Fibroblast of skin of abdomen (primary cell): ENCODE data around the gene CHID1.

Experiments
- DNase-seq: peaks from one replicate; pipeline ENCODE4 v3.0.0-alpha.2; 2013

CHID1 gene

GRCh38 chr11:848380-848931, 62.2 kb downstream of the CHID1 start:
- peak; percentile 31 for DNase-seq

- DNase-seq, result no peak
These were observed 62.7 kb downstream of the CHID1 start for GRCh38 chr11:847876-848275.

GRCh38 chr11:846496-847098, 64.0 kb downstream of the CHID1 start:
- peak; percentile 33 for DNase-seq

- DNase-seq, result peak; percentile 43
These were observed 64.6 kb downstream of the CHID1 start for GRCh38 chr11:845872-846495.

GRCh38 chr11:844693-845644, 65.6 kb downstream of the CHID1 start:
- peak; percentile 89 for DNase-seq

- DNase-seq, result peak; percentile 96
These were observed 66.6 kb downstream of the CHID1 start for GRCh38 chr11:843818-844692.

GRCh38 chr11:843086-843734, 67.4 kb downstream of the CHID1 start:
- DNase-seq, result no peak

GRCh38 chr11:842370-843002, 68.1 kb downstream of the CHID1 start, which contains the start of the genes POLR2L and TSPAN4:
POLR2L (minus strand) TSS chr11:842529; CDS start chr11:842508, 21 bp downstream.
TSPAN4 (plus strand) TSS chr11:842852; CDS start chr11:850305, 7,453 bp downstream.
- DNase-seq, result peak; percentile 89

- no peak for DNase-seq
These were observed 68.6 kb downstream of the CHID1 start for GRCh38 chr11:841981-842369.

- DNase-seq, result no peak
These were observed 70.6 kb downstream of the CHID1 start for GRCh38 chr11:839875-840617.

GRCh38 chr11:839280-839623, 71.4 kb downstream of the CHID1 start:
- no peak for DNase-seq

GRCh38 chr11:838441-839279, 72.0 kb downstream of the CHID1 start:
- DNase-seq, result no peak

GRCh38 chr11:837990-838307, 72.7 kb downstream of the CHID1 start:
- DNase-seq, result no peak

GRCh38 chr11:837189-837989, 73.2 kb downstream of the CHID1 start:
- no peak for DNase-seq

- DNase-seq, result no peak
These were observed 73.9 kb downstream of the CHID1 start for GRCh38 chr11:836700-837099.

- no peak for DNase-seq
These were observed 74.3 kb downstream of the CHID1 start for GRCh38 chr11:836274-836673.

- peak; percentile 45 for DNase-seq
These were observed 76.0 kb downstream of the CHID1 start for GRCh38 chr11:834371-835316.
